GM18870 (cell line): ENCODE data around the gene RNPEPL1.

Experiments used
- ATAC-seq: cut with Tn5 transposase; IDR thresholded peaks from one replicate; pipeline ENCODE4 v1.9.1; 2021; ENCODE audit warnings: moderate library complexity; ENCODE audit not compliant: unreplicated experiment

The RNPEPL1 gene

GRCh38 chr2:240622531-240623235 is 54.4 kb downstream of the RNPEPL1 start:
- no peak for ATAC-seq

- ATAC-seq: no peak
Measured at GRCh38 chr2:240623531-240624010, 55.3 kb downstream of the RNPEPL1 start.

- no peak for ATAC-seq
Measured at GRCh38 chr2:240624011-240624949, 56.0 kb downstream of the RNPEPL1 start.

GRCh38 chr2:240624950-240625621 is 56.8 kb downstream of the RNPEPL1 start, which contains the start of gene GPR35:
GPR35 (plus strand) TSS chr2:240625480; CDS start chr2:240629953, 4,473 bp downstream.
- no peak for ATAC-seq

- no peak for ATAC-seq
Measured at GRCh38 chr2:240626531-240627300, 58.4 kb downstream of the RNPEPL1 start.

- no peak for ATAC-seq
Measured at GRCh38 chr2:240627736-240628506, 59.6 kb downstream of the RNPEPL1 start.

- ATAC-seq: no peak
Measured at GRCh38 chr2:240628507-240628807, 60.2 kb downstream of the RNPEPL1 start.

GRCh38 chr2:240628808-240629618 is 60.7 kb downstream of the RNPEPL1 start:
- no peak for ATAC-seq

GRCh38 chr2:240629619-240629967 is 61.3 kb downstream of the RNPEPL1 start:
- no peak for ATAC-seq

DNA sequence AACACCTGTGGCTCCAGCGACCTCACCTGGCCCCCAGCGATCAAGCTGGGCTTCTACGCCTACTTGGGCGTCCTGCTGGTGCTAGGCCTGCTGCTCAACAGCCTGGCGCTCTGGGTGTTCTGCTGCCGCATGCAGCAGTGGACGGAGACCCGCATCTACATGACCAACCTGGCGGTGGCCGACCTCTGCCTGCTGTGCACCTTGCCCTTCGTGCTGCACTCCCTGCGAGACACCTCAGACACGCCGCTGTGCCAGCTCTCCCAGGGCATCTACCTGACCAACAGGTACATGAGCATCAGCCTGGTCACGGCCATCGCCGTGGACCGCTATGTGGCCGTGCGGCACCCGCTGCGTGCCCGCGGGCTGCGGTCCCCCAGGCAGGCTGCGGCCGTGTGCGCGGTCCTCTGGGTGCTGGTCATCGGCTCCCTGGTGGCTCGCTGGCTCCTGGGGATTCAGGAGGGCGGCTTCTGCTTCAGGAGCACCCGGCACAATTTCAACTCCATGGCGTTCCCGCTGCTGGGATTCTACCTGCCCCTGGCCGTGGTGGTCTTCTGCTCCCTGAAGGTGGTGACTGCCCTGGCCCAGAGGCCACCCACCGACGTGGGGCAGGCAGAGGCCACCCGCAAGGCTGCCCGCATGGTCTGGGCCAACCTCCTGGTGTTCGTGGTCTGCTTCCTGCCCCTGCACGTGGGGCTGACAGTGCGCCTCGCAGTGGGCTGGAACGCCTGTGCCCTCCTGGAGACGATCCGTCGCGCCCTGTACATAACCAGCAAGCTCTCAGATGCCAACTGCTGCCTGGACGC is 61.9 kb downstream of the RNPEPL1 start:
- ATAC-seq: no peak
